HG02840 (cell line): ENCODE measurements around the gene FAM83F.
"Not testable (repeated sequence)": the region's sequence is repeated elsewhere in the genome, so short reads cannot be mapped to it uniquely, and the experiment has no call there.

ENCODE experiments used
- ATAC-seq: cut with Tn5 transposase; IDR thresholded peaks from one replicate; pipeline ENCODE4 v1.9.1; 2021; ENCODE audit warnings: mild to moderate bottlenecking, moderate library complexity, moderate number of reproducible peaks; ENCODE audit not compliant: unreplicated experiment, low FRiP score

The FAM83F gene

DNA sequence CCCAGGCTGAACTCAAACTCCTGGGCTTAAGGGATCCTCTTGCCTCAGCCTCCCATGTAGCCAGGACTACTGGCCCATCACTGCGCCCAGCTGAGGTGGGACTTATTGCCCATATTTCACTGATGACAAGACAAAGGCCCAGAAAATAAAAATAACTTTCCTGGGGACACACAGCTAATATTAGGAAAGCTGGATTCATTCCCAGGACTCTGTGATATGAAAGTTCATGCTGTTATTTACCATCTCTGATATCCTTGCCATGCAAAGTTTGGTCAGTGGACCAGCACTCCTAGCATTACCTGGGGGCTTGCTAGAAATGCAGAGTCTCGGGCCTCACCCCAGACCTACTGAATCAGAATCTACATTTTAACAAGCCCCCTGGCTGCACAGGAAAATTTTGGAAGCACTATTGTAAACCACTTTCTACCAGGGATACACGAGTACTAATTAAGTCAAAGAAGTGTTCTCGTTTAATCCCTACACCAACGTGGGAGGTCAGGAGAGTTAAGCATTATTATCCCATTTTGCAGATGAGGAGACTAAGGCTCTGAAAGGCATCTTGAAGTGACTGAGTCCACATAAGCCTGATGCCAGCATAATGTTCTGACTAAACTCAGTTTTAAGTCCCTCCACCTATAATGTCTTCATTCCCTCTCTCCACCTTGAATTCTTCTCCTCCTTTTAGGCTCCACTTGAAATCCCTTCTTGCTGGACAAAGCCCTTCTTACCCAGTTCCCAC, 2.5 kb upstream of the FAM83F start:
- ATAC-seq = no peak

DNA sequence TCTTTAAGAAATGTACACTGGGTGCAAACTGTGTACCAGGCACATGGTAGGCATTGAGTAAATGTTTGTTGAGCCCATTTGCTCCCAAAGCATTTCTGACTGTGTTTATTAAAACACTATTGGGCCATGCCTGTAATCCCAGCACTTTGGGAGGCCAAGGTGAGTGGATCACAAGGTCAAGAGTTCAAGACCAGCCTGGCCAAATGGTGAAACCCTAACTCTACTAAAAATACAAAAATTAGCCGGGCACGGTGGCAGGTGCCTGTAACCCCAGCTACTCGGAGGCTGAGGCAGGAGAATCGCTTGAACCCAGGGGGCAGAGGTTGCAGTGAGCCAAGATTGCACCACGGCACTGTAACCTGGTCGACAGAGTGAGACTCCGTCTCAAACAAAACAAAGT, 1.9 kb upstream of the FAM83F start:
- not testable (repeated sequence) for ATAC-seq

DNA sequence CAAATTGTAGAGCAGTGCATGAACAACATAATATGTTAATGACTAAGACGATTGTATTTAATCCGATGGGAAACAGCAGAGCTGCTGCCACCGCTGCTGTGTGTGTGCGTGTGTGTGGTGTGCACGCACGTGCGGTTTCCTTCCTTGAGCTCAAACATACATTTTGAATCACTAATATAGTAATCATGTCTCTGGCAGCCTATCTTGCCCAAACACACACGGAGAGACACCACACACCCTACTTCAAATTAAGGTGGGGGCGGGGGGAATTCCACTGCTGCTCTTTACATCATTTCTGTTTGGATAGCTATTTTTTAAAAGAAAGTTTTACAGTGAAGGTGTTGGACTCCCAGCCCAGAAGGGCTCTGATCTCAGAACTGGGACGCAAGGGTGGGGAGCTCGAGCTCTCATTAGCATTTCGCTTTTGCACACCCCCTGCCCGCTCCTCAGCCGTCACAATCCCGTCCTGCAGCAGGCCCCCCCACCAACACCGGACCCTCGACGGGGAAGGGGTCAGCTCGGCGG, 651 bp upstream of the FAM83F start:
- no peak for ATAC-seq

DNA sequence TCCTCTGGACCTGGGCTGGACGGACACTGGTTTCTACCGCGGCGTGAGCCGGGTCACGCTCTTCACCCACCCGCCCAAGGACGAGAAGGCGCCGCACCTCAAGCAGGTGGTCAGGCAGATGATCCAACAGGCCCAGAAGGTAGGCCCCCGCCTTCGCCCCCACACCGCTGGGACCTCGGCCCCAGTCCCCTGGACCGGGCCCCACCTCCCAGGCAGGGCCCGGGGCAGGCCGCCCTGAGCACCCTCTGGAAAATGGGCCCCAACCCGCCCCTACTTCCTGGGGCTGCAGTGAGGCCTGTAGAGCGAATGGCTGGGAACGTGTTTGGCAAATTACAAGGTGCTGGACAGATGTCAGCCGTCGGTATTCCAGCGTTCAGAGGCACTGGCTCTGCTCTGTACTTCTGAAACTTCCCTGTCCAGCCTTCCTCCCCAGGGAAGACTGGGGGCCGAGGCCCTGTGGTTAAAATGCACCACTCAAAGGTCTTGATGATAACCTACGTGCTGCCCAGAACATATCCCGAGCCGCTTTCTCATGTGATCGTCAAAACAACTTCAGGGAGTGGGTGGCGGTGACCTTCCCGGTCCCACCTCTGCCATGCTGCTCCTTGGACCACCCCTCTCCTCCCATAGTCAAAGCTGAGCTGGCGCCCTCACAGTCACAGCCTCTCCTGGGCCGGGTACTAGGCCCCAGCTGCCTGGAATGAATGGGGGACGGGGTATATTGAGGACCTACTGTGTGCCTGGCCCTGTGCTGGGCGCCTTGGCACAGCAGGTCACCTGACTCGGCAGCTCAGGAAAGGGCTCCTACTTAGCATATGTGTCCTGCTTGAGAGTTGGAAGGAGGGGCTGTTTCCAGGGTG, 869 bp downstream of the FAM83F start:
- no peak for ATAC-seq

DNA sequence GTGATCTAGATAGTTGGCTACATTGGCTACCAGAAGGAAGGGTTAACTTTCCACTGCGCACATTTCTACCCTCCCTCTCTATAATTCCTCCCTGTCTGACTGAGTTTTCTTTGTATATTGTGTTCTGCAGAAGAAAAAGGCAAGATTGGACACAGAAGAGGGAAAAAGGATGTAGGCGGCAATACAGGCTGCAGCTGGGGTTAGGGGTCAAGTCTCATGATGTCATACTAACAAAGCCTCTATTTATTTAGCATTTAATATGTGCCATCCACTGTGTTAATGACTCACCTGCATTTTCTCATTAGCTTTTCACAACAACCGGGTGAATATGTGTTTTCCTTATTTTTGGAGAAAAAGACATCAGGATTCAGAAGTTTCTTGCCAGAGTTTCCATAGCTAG, 2.0 kb downstream of the FAM83F start:
- ATAC-seq = no peak

DNA sequence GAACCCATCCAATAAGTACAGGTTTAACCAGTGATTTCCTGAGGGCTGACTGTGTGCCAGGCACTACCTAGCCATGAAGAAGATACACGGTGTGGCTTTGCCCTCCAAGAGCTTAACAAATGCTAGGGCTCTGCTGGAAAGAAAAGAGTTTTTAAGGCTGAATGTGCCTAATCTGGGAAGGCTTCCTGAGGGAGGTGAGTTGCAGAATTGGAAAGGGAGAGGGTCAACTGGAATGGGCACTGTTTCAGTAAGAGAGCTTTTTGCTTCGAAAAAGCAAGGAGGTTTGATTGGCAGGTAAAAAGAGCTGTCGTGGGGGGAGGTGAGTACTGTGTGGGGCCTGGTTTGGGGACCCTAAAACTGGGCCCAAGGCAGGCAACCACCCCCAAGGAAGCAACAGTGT, 2.7 kb downstream of the FAM83F start:
- no peak for ATAC-seq

DNA sequence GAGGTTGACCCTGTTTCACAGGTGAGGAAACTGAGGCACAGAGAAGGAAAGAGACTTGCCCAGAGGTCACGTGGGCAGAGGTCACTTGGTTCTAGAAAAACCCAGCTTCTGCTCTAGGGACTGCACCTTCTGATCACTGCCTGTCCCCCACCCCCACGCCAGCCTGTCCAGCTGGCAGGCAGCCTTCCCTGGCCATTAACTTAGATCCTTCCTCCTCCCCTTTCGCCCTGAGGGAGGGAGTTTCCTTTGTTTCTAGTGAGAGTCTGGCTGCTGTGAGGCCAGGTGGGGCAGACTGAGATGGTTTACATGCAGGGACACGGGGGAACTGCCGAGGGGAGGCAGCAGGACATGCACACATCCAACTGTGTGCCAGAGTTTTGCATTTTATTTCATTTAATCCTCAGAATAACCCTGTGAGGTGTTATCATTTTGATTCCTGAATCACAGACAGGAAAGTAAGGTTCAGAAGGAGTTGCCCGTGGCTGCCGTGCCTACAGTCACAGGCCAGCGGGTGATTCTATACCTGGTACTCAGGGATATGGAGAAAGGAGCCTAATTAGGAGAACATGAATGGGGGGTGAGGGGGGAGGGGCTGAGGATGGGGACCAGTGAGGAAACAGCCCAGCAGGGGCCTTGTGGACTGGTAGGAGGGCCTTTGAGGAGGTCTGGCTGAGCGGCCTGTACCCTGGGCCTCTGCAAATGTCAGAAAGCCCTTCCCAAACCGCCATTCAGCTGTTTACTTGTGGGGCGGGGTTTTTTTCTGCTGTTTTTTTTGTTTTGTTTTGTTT, 3.4 kb downstream of the FAM83F start:
- ATAC-seq = no peak

DNA sequence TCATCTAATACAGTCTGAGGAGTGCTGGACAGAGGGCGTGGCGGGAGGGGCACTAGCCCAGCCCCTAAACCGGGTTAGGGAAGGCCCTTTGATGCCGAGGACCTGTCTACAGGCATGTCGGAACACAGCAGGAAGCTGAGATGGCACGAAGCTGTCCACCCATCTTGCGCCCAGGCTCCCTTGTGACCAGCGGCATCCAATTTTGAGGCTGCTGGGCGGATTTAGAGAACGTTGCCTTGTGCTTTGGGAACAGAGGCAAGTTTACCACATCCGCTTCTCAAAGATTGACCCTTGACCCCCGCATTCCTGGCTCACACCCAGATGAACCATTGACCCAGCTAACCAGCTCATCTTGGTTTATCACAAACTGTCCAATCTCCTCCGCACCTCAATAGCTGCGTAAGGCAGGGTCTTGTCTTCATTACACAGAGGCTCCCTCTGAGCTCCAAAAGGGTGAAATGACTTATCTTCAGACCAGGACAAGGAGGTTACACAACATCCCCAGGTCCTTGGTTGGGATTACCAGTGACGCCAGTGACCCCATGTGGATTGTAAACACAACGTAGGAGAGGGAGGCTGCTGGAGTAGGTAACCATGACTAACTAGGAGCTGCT, 4.5 kb downstream of the FAM83F start:
- no peak for ATAC-seq

DNA sequence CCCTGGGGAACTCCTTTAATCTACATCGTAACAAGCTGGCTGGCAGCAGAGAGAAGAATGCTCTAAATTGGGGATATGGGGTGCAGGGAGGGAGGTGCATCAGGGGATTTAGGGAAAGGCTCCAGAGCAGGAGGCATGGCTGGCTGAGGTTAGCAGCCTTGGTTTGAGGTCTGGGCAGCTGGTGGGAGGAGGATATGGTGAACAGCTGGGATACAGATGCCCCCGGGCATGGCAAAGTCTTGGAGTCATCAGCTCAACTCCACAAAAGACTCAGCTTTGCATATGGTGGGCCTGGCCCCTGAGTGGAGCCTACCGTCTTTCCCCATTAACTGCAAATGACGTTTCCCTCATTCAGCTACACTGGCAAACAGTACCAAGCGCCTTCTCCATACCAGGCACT, 5.4 kb downstream of the FAM83F start:
- no peak for ATAC-seq

DNA sequence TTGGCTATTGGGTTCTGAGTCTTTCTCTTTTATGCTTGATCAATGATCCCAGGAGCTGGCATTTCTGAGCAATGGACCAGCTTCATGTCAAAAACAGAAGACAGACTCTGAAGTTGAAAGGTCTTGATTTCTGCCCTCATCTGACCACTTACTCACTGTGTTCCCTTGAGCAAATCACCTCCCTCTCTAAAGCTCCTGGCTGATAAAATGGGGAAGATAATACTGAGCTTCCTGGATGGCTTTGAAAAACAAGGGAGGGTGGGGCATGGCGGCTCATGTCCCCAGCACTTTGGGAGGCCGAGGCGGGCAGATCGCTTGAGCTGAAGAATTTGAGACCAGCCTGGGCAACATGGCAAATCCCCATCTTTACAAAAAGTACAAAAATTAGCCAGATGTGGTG, 6.4 kb downstream of the FAM83F start:
- ATAC-seq = no peak

DNA sequence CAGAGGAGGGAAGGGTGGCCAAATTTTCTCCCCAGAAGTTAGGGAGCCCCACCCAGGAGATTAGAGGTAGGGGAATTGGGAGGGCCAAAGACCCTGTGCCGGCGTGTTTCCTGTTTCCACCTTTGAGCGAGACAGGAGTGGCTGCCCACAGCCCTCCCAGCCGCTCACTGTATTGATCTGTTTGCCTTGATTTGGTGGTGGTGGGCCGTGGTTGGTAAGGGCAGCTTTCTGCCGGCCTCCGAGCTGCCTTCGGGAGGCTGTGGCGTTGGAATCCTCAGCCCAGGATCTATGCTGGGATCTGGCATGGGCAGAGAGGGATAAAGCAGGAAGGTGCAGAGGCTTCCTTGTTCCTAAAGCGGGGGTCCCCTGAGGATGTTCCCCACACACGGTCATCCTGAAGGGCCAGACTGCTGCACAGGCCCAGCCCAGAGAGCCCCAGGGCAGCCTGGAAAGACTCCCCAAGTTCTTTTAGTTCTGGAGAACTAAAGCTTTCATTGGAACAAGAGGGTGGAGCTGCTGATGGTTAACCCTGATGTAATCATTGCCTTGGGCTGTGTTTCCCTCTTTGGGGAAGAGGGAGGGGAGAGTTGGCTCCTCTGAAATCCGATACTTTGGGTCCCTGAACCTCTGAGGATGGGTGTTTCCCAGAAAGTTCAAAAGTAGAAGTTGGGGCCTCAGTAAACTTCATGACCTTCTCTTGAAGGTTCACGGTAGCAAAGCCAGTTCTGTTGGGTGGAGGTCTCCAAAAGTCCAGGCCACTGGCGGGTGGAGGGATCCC, 7.2 kb downstream of the FAM83F start:
- no peak for ATAC-seq

DNA sequence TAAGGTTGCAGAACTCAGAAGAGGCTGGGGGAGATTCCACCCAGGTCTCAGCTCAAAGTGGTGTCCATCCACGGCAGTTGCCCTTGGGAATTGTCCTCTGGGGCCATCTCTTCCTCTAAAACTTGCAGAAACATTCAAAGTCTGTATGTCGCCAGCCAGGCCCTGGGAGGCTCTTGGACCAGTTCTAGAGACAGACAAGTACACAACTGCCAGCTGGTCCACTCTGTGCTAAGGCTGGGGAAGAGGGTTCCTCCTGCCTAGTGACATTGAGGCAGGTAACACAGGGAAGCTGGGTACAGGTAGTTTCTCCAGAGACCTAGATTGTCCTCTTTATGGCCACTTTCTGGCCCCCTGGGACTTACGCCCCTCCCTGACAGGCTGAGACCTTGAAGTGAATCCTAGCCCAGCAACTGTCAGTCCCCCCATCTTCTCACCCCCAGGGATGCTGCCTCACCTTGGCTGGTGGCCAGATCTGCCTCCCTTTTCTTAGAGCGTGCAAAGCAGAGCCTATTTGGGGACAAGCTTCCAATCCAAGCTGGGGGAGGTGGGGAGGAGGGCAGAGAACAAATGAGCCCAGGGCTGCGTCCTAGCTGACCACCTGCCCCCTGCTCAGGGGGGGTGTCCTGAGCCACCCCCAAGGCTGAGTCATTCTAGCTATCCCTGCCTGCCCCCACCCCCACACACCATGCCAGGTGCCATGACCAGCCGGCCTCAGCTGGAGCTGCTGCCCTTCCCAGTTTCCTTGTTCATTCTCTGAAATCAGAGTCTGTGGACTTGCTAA, 8.4 kb downstream of the FAM83F start:
- no peak for ATAC-seq

DNA sequence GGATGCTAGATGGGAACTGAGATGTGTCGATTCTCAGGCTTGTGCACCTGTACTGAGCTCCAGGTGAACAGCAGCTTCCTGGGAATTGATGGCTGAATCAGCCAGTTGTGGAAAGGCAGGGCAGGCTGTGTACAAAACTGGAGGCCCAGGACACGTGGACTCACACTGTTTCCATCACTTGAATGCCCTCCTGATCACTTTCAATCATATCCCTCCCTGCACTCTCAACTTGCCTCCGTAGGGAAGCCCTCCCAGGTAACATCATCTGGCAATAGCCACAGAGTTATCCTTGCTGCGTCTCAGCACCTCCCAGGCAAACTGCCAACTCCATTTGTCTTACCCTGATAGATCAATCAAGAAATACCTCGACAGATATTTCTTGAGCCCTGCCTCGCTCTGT, 10.1 kb downstream of the FAM83F start:
- no peak for ATAC-seq

DNA sequence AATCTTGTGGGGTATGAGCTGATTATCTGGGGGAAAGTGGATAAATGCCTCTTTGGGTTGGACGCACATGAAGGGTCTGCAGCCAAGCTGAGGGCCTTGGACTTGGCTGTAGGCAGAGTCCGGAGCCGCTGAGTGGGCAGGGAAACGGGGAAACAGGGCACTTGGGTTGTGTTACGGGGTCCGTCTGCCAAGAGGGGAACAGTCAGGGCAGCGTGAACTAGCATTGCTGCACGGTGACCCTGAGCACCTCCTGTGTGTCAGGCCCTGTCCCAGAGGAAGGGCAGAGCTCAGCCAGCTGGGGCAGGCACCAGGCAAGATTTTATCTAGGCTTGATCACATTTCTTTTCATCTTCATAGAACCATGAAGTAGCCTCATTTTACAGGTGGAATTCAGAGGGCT, 11.9 kb downstream of the FAM83F start:
- ATAC-seq = no peak

DNA sequence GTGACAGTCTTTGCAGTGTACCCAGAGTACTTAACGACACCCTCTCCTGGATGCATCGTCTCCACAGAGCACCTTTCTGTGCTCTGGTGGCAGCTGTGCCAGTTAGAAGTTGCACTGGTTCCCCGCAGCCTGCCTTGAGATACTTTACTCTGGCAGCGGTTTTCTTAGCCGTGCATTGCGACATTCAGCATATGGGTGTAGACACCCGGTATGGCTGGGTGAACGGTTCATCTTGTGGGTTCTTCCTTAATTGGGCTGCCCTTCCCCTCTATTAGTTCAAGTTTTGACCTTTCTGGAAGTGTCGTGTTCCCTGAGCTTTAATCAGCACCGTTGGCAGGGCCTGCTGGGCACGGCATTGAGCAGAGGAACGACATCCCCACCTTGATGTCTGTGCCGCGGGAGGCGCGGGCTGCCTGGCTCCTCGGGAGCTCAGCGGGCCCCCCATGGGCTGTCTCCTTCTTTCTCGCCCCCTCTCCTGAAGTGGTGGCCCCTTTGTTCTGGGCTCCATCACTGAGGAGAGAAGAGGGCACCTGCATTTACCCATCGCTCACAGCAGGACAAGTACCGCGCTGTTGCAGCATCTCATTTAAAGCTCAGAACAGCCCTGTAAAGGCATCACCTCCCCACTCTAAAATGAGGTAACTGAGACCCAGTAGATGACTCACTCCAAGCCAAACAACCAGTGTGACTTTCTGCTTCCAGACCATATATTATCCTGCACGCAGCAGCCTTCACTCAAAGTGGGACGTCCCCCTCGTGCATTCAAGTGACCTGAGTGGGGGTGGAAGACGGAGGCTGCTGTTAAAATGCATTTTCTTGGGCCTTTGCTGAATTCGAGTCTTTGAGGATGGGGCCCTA, 13.3 kb downstream of the FAM83F start:
- no peak for ATAC-seq

DNA sequence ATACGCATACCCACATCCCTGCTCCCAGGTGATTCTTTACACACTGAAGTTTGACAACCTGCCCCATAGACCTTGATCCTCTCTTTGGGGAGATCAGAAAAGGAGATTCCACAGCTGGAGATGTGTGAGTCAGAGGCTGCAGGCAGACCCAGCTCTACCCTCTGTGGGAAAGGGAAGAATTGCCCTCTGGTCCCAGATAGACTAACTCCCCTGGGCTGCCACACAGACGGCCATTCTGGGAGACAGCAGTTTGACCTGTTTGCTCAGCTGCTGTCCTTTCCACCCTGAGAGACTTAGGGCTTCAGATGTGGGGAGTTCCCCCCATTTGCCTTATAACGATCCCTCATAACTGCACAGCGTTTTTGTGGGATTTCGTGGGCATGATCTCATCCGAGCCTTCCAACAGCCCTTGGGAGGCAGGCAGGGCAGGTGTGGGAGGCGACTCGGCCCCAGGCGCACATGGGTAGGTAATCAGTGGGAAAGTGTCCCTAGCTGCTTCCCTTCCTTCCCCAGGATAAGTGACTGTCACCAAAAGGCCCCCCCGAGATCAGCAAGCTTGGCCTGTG, 14.1 kb downstream of the FAM83F start:
- ATAC-seq = no peak

DNA sequence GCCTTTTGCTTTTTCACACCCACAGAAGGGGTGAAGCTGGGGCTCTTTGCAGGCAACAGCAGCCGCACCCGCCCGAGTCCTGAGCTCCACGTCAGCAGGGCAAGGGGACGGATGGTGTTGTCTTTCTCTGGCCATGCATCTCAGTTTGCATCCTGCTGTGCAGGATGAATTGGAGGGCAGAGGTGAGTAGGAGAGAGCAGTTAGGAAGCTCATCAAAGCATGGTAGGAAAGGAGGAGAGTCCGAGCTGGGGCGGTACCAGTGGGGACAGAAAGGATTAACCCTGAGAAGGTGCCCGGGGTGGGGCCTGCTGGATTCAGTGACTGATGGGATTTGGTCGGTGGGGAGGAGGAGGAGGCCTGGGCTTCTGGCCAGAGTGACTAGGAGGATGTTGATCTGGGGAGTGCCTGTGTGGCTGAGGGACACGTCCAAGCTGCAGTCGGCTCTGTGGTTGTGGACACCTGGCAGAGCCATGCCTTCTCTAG, 14.6 kb downstream of the FAM83F start:
- no peak for ATAC-seq
